Endodermal cell (in vitro differentiated cells): ENCODE measurements around the gene SPINT3. TPM values are rescaled to one million over a fixed set of nuclear protein-coding genes. Genes with fewer than 3 reads are reported as not detected.

Experiments
- DNase-seq: peaks from one replicate; pipeline ENCODE4 v3.0.0-alpha.2; 2017
- H3K27ac ChIP-seq: 2 replicates; pipeline ENCODE4 v1.5.1; 2013; ENCODE audit warnings: mild to moderate bottlenecking, low read depth, low read length, moderate library complexity
- H3K27me3 ChIP-seq: 2 replicates; pipeline ENCODE4 v1.6.1; 2013; ENCODE audit warnings: mild to moderate bottlenecking, low read length, moderate library complexity; ENCODE audit not compliant: insufficient read depth, control insufficient read depth, poor library complexity, severe bottlenecking
- H3K36me3 ChIP-seq: 2 replicates; pipeline ENCODE4 v1.7.0; 2013; ENCODE audit warnings: mild to moderate bottlenecking, low read length, moderate library complexity; ENCODE audit not compliant: control insufficient read depth, insufficient read depth
- H3K4me1 ChIP-seq: one replicate; pipeline ENCODE4 v1.7.0; 2013; ENCODE audit warnings: low read length; ENCODE audit not compliant: control insufficient read depth, insufficient read depth
- H3K4me3 ChIP-seq: 2 replicates; pipeline ENCODE4 v1.5.1; 2013; ENCODE audit warnings: mild to moderate bottlenecking, low read length, moderate library complexity
- H3K9ac ChIP-seq: 2 replicates; pipeline ENCODE4 v1.6.1; 2013; ENCODE audit warnings: mild to moderate bottlenecking, low read length, moderate library complexity; ENCODE audit not compliant: poor library complexity, severe bottlenecking; ENCODE audit errors: extremely low read depth
- H3K9me3 ChIP-seq: 2 replicates; pipeline ENCODE4 v1.6.1; 2013; ENCODE audit warnings: mild to moderate bottlenecking, low read length, moderate library complexity; ENCODE audit not compliant: control insufficient read depth
- H3K27ac Mint-ChIP-seq: 2 replicates; pipeline ENCODE4 v1.8.0; 2020; ENCODE audit warnings: mixed read lengths
- H3K27me3 Mint-ChIP-seq: 2 replicates; pipeline ENCODE4 v1.8.0; 2021; ENCODE audit warnings: mild to moderate bottlenecking, mixed read lengths; ENCODE audit not compliant: insufficient read depth
- H3K36me3 Mint-ChIP-seq: 2 replicates; pipeline ENCODE4 v1.8.0; 2020; ENCODE audit warnings: low read depth, mixed read lengths
- H3K4me1 Mint-ChIP-seq: 2 replicates; pipeline ENCODE4 v1.8.0; 2020; ENCODE audit warnings: mixed read lengths
- H3K4me3 Mint-ChIP-seq: 2 replicates; pipeline ENCODE4 v1.8.0; 2020; ENCODE audit warnings: mild to moderate bottlenecking, moderate library complexity, mixed read lengths
- H3K9me3 Mint-ChIP-seq: 2 replicates; pipeline ENCODE4 v1.8.0; 2020; ENCODE audit warnings: mild to moderate bottlenecking, mixed read lengths
- CTCF ChIP-seq: fragments of 200-600 bp; sonication (generic); conservative IDR thresholded peaks from 2 replicates; pipeline ENCODE4 v1.5.0; 2021; ENCODE audit warnings: antibody characterized with exemption, mild to moderate bottlenecking
- WGBS, 2 experiments: methylation state at CpG; one replicate each; pipeline versions ENCODE4 v1.1.5 to v1.1.7; 2013; ENCODE audit warnings: missing lambda C conversion rate in 2 of 2, mixed read lengths in 1 of 2; ENCODE audit not compliant: insufficient coverage in 1 of 2, insufficient read length in 1 of 2; 5-methylcytosine and 5-hydroxymethylcytosine counted together
- total RNA-seq, 2 donors: library from RNA; stranded (reverse); fragmentation: NEBNext Ultra II Directional in 1 of 2; extraction: Animal tissue kit (Norgen Biotek cat#: 25700) in 1 of 2; gene quantifications; 2 replicates in 1 of 2; 3 replicates in 1 of 2; pipeline ENCODE4 v1.2.1, GENCODE V29; 2021

The SPINT3 gene
- total RNA-seq, 2 donors from 2014 or later, result not detected

DNA sequence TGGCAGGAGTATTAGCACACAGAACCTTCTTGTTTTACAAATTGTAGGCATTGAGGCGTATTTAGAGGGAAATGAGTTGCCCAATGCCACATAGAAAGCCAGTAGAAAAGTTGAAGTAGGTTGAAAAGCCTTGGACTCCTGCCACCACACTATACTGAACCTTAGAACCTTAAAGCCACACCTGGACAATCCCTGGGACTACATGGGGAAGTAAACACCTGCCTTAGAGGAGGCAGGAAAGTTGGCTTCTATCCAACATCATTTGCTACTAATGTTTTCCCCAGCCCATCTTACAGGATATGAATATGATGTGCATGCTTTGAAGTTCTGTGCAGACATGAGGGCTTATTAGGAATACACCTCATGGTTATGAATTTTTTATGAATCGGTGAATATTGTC is 37.0 kb upstream of the SPINT3 start:
- Histone ChIP-seq H3K4me1 (no peaks in the 10 kb centered on the region), H3K9me3 (no peaks in the 10 kb centered on the region), H3K36me3 (no peaks in the 10 kb centered on the region), H3K9ac (no peak overlapping the region), H3K27me3 (no peaks in the 10 kb centered on the region), H3K4me3 (no peak overlapping the region), H3K27ac (no peak overlapping the region)
- no peak overlapping the region for H3K4me3 Mint-ChIP-seq
- WGBS, 2 experiments, result 91 to 100% methylated on average over 1 to 2 of the region's 2 CpGs
- peaks cover 4% of the 10 kb centered on the region for H3K9me3 Mint-ChIP-seq
- no peak for TF ChIP-seq CTCF
- no peaks in the 10 kb centered on the region for H3K4me1 Mint-ChIP-seq
- no peak overlapping the region for H3K27ac Mint-ChIP-seq
- H3K27me3 Mint-ChIP-seq, result peaks cover 3% of the 10 kb centered on the region
- no peak for DNase-seq
- H3K36me3 Mint-ChIP-seq, result no peaks in the 10 kb centered on the region

GRCh38 chr20:45550765-45551164 is 35.3 kb upstream of the SPINT3 start:
- TF ChIP-seq CTCF, result no peak
- Mint-ChIP-seq H3K27ac (no peak overlapping the region), H3K36me3 (no peaks in the 10 kb centered on the region), H3K27me3 (peaks cover 3% of the 10 kb centered on the region), H3K4me3 (no peak overlapping the region), H3K9me3 (peaks cover 4% of the 10 kb centered on the region), H3K4me1 (peaks cover 2% of the 10 kb centered on the region)
- H3K4me3 ChIP-seq, result no peak overlapping the region
- H3K27me3 ChIP-seq, result no peaks in the 10 kb centered on the region
- DNase-seq, result no peak
- no peak overlapping the region for H3K27ac ChIP-seq
- no peaks in the 10 kb centered on the region for H3K4me1 ChIP-seq
- no peaks in the 10 kb centered on the region for H3K36me3 ChIP-seq
- no peaks in the 10 kb centered on the region for H3K9me3 ChIP-seq
- H3K9ac ChIP-seq, result no peak overlapping the region

GRCh38 chr20:45548410-45548809 is 33.0 kb upstream of the SPINT3 start:
- H3K4me1 Mint-ChIP-seq, result peaks cover 2% of the 10 kb centered on the region
- H3K36me3 Mint-ChIP-seq, result no peaks in the 10 kb centered on the region
- Histone ChIP-seq H3K9me3 (no peaks in the 10 kb centered on the region), H3K27ac (no peak overlapping the region), H3K4me1 (no peaks in the 10 kb centered on the region), H3K9ac (no peak overlapping the region), H3K4me3 (no peak overlapping the region), H3K27me3 (peaks cover 5% of the 10 kb centered on the region), H3K36me3 (no peaks in the 10 kb centered on the region)
- H3K9me3 Mint-ChIP-seq, result peaks cover 4% of the 10 kb centered on the region
- TF ChIP-seq CTCF, result no peak
- no peak for DNase-seq
- no peak overlapping the region for H3K27ac Mint-ChIP-seq
- WGBS, 2 experiments, result 95 to 100% methylated on average over 3 to 7 of the region's 7 CpGs
- peaks cover 10% of the 10 kb centered on the region for H3K27me3 Mint-ChIP-seq
- no peak overlapping the region for H3K4me3 Mint-ChIP-seq
